Stromal cell of bone marrow (primary cell): ENCODE data around the gene CPA1.

Source experiments
- DNase-seq: peaks from one replicate; pipeline ENCODE4 v3.0.0-alpha.2; 2012; ENCODE audit warnings: low read depth

Gene CPA1

DNA sequence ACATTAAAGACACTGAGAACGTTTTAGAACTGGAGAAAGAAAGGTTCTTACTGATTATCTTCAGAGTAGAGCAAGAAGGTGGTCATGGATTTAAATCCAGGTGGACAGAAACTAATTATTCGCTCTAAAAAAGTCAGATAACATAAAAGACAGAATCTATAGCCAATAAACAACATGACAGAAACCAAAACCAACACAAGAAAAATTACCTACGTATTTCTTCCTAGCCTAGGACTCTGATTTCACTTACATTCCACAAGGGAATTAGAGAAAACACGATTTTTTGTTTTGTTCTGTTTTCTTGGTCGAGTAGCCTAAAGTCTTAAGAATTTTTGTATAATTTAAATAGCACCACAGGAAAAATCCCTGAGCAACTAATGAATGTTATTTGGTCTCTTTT is 15.1 kb downstream of the CPA1 start:
- DNase-seq = no peak

DNA sequence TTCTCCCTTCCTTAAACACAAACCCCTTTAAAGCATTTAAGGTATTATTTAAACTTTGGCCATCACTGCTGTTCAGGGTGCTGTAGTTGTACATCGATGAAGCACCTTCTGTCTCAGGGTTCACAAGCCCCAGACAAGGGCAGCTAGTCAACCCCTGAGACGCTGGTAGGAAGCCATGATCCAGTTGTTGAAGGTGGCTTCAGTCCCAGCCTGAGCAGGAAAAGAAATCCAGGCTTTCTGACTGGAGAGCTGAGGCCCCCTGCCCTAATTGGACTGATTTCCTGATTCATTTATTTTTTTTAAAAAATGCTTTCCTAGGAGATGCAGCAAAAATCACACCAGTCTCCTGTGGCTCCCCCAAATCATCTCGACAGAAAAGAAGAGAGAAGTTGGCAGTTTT is 15.8 kb downstream of the CPA1 start:
- DNase-seq = no peak

GRCh38 chr7:130397051-130397757 is 16.9 kb downstream of the CPA1 start:
- DNase-seq = no peak

GRCh38 chr7:130397758-130398073 is 17.4 kb downstream of the CPA1 start:
- DNase-seq = no peak

- DNase-seq = no peak
These were observed 18.3 kb downstream of the CPA1 start for GRCh38 chr7:130398526-130399090.

GRCh38 chr7:130400120-130400572 is 19.9 kb downstream of the CPA1 start:
- peak; percentile 55 for DNase-seq

DNA sequence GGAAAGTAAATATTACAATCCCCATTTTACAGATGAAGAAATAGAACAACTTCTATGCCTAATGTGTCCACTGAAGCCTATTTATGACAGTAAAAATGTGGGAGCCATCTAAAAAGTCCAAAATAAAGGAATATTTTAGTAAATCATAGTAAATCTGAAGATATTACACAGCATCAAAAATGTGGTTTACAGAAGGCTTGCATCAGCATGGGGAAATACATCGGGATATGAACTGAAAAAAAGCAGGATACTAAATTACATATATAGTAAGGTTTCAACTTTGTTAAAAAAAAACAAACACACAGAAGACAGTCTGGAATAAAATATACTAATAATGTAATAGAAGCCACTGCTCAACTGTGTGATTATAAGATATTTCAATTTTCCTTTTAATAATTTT is 20.8 kb downstream of the CPA1 start:
- DNase-seq = no peak

GRCh38 chr7:130401578-130401977 is 21.3 kb downstream of the CPA1 start:
- no peak for DNase-seq

DNA sequence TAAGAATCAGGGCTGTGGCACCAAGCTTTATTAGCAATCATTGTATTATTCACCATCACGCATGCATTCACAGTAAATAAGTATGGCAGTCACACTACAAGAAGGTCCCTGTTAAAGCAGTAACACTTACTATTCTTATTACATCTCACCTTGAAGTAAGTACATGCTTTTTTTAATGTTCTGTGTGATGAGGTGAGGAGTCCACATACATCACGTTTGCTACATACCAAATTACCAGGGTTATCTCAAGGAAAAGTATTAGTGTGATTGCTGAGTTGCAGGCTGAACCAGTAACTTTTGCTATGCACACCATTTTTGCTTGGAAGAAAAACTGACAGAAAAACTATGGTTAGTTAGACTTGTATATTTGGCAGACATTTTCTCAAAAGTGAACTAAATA is 24.7 kb downstream of the CPA1 start:
- DNase-seq = no peak

- no peak for DNase-seq
These were observed 28.9 kb downstream of the CPA1 start for GRCh38 chr7:130409067-130409711.

- no peak for DNase-seq
These were observed 29.4 kb downstream of the CPA1 start for GRCh38 chr7:130409712-130410072.

- no peak for DNase-seq
These were observed 30.7 kb downstream of the CPA1 start for GRCh38 chr7:130410868-130411541.

DNA sequence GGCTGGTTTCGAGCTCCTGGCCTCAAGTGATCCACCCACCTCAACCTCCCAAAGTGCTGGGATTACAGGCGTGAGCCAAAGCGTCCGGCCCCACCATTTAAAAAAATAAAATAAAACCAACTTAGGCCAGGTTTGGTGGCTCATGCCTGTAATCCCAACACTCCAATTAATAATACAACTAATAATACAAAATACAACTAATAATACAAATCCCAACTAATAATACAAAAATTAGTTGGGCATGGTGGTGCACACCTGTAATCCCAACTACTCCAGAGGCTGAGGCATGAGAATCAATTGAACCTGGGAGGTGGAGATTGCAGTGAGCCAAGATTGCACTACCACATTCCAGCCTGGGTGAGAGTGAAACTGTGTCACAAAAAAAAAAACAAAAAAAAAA is 32.9 kb downstream of the CPA1 start:
- no peak for DNase-seq

- DNase-seq = no peak
These were observed 34.7 kb downstream of the CPA1 start for GRCh38 chr7:130415006-130415405.

- DNase-seq = no peak
These were observed 36.9 kb downstream of the CPA1 start for GRCh38 chr7:130417213-130417612.

DNA sequence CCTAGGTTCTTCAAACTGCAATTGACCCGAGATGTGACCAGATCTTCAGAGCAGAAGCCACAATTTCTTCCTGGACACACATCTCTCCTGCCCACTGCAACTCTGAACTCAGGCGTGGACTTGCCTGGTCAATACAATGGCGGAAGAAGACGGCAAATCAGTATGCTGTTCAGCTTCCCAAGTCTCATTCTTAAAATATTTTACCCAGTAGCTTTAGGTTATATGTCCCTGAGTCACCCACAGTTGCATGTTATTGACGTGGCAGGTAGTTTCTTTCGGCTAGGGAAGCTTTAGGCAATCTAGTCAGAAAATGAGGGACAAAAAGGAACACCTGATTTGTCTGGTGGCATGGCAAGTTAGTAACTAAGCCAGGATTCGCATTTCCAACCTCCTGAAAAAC is 38.0 kb downstream of the CPA1 start:
- no peak for DNase-seq

GRCh38 chr7:130419658-130420057 is 39.4 kb downstream of the CPA1 start:
- no peak for DNase-seq

GRCh38 chr7:130420943-130421578 is 40.8 kb downstream of the CPA1 start:
- no peak for DNase-seq

GRCh38 chr7:130421684-130422083 is 41.4 kb downstream of the CPA1 start:
- DNase-seq = peak; percentile 45

- DNase-seq = no peak
These were observed 43.3 kb downstream of the CPA1 start for GRCh38 chr7:130423501-130424037.

DNA sequence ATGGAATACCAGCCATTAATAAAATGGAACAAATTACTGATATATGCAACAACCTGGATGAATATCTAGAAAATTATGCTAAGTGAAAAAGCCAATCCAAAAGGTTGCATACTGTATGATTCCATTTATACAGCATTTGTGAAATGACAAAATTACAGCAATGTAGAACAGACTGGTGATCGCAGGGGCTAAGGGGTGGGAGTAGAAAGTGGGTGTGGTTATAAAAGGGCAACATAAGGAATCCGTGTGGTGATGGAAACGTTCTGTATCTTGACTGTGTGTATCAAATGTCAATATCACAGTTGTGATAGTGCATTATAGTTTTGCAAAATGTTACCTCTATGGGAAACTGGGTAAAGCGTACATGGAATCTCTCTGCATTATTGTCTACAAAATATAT is 45.5 kb downstream of the CPA1 start:
- no peak for DNase-seq

GRCh38 chr7:130426564-130426963 is 46.3 kb downstream of the CPA1 start:
- DNase-seq = no peak
